VCaP (cell line): ENCODE results near the gene ZNF525.
"Not testable (repeated sequence)": the region's sequence is repeated elsewhere in the genome, so short reads cannot be mapped to it uniquely, and the experiment has no call there.

Source experiments
- H3K27ac ChIP-seq: fragments of 450-650 bp; 2 replicates; pipeline ENCODE4 v1.5.1; 2017
- TF ChIP-seq, protein P1 (sequence below): fragments of 450-650 bp; conservative IDR thresholded peaks from 2 replicates; pipeline ENCODE4 v1.5.1; 2017; ENCODE audit warnings: mild to moderate bottlenecking, moderate library complexity

ZNF525 gene

DNA sequence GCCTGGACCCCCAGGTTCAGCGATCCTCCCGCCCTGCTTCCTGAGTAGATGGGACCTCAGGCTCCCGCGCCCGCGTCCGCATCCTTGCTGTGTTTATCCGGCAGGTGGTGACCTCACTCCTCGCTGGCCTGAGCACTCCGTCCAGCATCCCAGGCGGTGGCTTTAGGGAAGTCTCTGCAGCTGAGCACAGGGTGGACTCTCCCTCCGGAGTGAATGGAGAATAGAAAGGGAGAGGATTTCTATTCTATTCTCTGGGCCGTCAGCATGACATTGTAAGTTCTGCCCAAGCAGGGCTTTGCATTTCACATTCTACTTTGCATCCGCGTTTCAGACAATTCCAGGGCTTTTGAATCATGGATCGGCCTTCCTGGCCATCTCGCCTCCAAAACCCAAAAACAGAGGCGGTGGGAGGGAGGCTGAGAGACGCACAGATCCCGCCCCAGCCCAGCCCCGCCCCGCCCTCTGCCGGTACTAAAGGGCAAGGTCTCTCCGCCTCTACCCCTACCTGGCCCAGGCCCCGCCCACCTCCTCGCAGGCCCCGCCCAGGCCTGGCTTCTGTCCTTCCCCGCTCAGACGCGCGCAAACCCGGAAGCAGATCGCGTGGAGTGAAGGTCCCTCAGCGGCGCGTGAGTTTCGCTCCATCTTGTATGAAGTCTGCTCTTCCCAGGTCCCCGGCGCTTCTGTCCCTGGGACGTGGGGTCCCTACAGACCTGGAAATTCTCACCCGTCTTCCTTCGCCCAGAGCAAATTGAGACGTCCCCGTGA lies at the start of gene ZNF525:
ZNF525 (plus strand) TSS at position 572 of the 765 bp plus-strand sequence. CDS start 6,577 bp downstream, outside the sequence.
- H3K27ac ChIP-seq: peak within 1 kb of the TSS; percentile 96
- TF ChIP-seq, protein P1, sequence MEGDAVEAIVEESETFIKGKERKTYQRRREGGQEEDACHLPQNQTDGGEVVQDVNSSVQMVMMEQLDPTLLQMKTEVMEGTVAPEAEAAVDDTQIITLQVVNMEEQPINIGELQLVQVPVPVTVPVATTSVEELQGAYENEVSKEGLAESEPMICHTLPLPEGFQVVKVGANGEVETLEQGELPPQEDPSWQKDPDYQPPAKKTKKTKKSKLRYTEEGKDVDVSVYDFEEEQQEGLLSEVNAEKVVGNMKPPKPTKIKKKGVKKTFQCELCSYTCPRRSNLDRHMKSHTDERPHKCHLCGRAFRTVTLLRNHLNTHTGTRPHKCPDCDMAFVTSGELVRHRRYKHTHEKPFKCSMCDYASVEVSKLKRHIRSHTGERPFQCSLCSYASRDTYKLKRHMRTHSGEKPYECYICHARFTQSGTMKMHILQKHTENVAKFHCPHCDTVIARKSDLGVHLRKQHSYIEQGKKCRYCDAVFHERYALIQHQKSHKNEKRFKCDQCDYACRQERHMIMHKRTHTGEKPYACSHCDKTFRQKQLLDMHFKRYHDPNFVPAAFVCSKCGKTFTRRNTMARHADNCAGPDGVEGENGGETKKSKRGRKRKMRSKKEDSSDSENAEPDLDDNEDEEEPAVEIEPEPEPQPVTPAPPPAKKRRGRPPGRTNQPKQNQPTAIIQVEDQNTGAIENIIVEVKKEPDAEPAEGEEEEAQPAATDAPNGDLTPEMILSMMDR: peak; percentile 66

DNA sequence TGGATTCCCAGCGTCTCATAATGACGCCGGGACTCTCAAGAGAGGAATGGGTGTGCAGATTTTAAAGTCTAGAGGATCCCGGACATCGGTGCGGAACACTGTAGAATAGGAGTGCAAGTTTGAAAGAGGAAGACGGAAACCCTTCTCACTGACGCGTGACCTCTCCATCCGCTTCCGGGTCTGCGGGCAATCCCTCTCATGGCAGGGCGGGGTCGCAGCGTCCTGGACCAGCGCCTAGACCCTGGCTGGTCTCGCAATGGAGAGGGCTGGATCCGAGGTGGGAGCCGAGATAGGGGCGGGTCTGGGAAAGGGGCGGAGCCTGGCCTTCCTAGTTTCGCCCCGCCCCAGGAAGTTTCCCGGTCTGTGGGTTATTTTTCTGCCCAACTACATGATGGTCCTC lies 36.5 kb upstream of the ZNF525 start:
- TF ChIP-seq, protein P1: no peak
- no peak overlapping the region for H3K27ac ChIP-seq

DNA sequence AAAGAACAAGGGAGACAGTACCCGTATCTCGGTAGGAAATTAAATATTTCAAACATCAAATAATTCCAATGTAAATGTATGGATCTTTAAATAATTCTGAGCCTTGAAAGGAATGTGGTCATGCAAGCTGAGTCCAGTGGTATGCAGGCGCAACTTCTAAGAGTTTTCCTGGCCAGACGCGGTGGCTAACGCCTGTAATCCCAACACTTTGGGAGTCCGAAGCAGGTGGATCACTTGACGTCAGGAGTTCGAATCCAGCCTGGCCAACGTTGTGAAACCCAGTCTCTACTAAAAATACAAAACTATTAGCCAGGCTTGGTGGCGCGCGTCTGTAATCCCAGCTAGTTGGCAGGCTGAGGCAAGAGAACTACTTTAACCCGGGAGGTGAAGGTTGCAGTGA lies 33.0 kb upstream of the ZNF525 start:
- TF ChIP-seq, protein P1: no peak
- peak overlapping the region; percentile 78 for H3K27ac ChIP-seq

- TF ChIP-seq, protein P1: no peak
- peak overlapping the region; percentile 78 for H3K27ac ChIP-seq
Observed at GRCh38 chr19:53333066-53333462, 32.4 kb upstream of the ZNF525 start.

DNA sequence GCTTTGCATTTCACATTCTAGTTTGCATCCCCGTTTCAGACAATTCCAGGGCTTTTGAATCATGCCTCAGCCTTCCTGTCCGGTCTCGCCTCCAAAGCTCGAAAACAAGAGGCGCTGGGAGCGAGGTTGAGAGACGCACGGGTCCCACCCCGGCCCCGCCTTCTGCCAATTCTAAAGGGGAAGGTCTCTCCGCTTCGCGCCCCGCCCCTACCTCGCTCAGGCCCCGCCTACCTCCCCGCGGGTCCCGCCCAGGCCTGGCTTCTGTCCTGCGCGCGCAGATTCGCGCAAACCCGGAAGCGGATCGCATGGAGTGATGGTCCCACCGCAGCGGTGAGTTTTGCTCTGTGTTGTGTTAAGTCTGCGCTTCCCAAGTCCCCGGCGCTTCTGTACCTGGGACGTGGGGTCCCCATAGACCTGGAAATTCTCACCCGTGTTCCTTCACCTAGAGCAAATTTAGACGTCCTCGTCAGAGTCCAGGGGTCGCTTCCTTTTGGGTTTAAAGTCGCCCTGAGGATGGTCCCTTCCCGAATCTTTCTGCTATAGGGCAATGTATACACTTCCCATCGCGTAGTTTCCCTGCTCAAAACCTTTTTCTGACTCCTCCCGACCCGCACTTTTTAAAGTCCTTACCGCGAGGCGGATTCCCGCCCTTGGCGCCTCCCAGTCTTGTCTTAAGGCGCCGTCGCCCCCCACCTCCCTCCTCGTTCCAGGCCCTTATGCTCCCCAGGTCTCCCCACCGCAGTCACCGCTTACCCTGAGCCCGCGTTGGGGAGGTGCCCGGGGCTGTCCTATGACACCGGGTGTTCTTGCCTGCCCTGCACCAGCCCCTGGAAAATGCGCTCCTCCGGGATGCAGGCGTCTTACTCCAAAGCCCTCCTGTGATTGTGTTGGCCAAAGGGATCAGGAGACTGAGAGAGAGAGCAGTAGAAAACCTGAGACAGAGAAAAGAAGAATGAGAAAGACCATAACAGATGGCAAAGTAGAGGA lies 31.7 kb upstream of the ZNF525 start, which contains the start of gene ZNF845:
ZNF845 (plus strand) TSS at position 287 of the 987 bp plus-strand sequence. CDS start 7,559 bp downstream, outside the sequence.
- peak within 1 kb of the TSS; percentile 78 for H3K27ac ChIP-seq
- TF ChIP-seq, protein P1: no peak

DNA sequence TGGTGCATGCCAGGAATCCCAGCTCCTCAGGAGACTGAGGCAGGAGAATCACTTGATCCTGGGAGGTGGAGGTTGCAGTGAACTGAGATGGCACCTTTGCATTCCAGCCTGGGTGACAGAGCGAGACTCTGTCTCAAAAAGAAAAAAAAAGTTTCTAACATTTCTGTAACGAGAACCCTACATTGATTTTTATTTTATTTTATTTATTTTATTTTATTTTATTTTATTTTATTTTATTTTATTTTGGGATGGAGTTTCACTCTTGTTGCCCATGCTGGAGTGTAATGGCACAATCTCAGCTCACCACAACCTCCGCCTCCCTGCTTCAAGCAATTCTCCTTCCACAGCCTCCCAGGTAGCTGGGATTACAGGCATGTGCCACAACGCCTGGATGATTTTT lies 21.1 kb upstream of the ZNF525 start:
- H3K27ac ChIP-seq: not testable (repeated sequence)

DNA sequence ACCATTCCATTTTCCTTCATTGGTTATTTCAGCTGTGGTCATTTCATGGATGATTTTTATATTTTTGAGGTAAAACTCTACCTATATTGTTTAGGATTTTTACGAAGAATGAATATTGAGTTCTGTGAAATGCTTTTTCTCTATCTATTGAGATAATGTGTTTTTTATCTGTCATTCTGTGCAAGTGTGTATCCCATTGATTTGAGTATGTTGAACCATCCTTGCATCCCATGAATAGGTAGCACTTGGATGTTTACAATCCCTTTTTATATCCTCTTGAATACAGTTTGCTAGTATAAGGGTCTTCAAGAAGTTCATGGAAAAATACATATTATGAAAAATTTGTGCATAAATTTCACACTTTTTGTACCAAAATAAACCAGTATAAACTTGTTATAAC lies 9.8 kb upstream of the ZNF525 start:
- H3K27ac ChIP-seq: no peak overlapping the region
- TF ChIP-seq, protein P1: no peak
